ENCODE results near the gene IL17D. TPM values are rescaled to one million over a fixed set of nuclear protein-coding genes. Genes with fewer than 3 reads are reported as not detected.

The IL17D gene
- total RNA-seq, 1 donor, result 2.2 TPM

GRCh38 chr13:20709369-20709768 is 5.9 kb downstream of the IL17D start:
- peak overlapping the region; percentile 41 for H3K4me2 ChIP-seq (ENCODE audit: insufficient read depth, low read length)

GRCh38 chr13:20709782-20710181 is 6.3 kb downstream of the IL17D start:
- no peak for TF ChIP-seq CTCF (IDR thresholded peaks at IDR 0.05; ENCODE audit: extremely low read depth, low read depth, low read length)
- Histone ChIP-seq H3K27me3 (ENCODE audit: insufficient read depth, low read length) (no peaks in the 10 kb centered on the region), H3K79me2 (ENCODE audit: insufficient read depth, low read length) (no peaks in the 10 kb centered on the region), H3K4me1 (ENCODE audit: insufficient read depth, low read length) (peaks cover 39% of the 10 kb centered on the region), H3K36me3 (ENCODE audit: insufficient read depth, low read length) (no peaks in the 10 kb centered on the region), H4K20me1 (ENCODE audit: insufficient read depth, low read length) (no peaks in the 10 kb centered on the region), H3K9me3 (ENCODE audit: low read depth, low read length) (no peaks in the 10 kb centered on the region), H3K4me2 (ENCODE audit: insufficient read depth, low read length) (peak overlapping the region; percentile 41), H3K4me3 (ENCODE audit: insufficient read depth, low read length) (no peak overlapping the region), H3K27ac (ENCODE audit: low read depth, low read length) (peak overlapping the region; percentile 42), H2AFZ (ENCODE audit: low read length) (no peak overlapping the region)
- peak; percentile 67 for DNase-seq (ENCODE audit: insufficient read length, low spot score, missing footprints)

More at GRCh38 chr13:20709369-20709768, 5.9 kb downstream of the IL17D start:
- H3K27me3 ChIP-seq (ENCODE audit: insufficient read depth, low read length), result no peaks in the 10 kb centered on the region
- H2AFZ ChIP-seq (ENCODE audit: low read length), result no peak overlapping the region
- no peaks in the 10 kb centered on the region for H3K9me3 ChIP-seq (ENCODE audit: low read depth, low read length)
- TF ChIP-seq CTCF (IDR thresholded peaks at IDR 0.05; ENCODE audit: extremely low read depth, low read depth, low read length), result no peak
- H3K4me3 ChIP-seq (ENCODE audit: insufficient read depth, low read length), result no peak overlapping the region
- H3K79me2 ChIP-seq (ENCODE audit: insufficient read depth, low read length), result no peaks in the 10 kb centered on the region
- H3K4me1 ChIP-seq (ENCODE audit: insufficient read depth, low read length), result peaks cover 37% of the 10 kb centered on the region
- H3K27ac ChIP-seq (ENCODE audit: low read depth, low read length), result peak overlapping the region; percentile 42
- H4K20me1 ChIP-seq (ENCODE audit: insufficient read depth, low read length), result no peaks in the 10 kb centered on the region
- no peaks in the 10 kb centered on the region for H3K36me3 ChIP-seq (ENCODE audit: insufficient read depth, low read length)
- DNase-seq (ENCODE audit: insufficient read length, low spot score, missing footprints), result no peak

GRCh38 chr13:20711301-20712044 is 8.0 kb downstream of the IL17D start:
- Histone ChIP-seq H3K79me2 (ENCODE audit: insufficient read depth, low read length) (no peaks in the 10 kb centered on the region), H3K36me3 (ENCODE audit: insufficient read depth, low read length) (no peaks in the 10 kb centered on the region), H3K4me2 (ENCODE audit: insufficient read depth, low read length) (no peak overlapping the region), H3K9me3 (ENCODE audit: low read depth, low read length) (no peaks in the 10 kb centered on the region), H3K27me3 (ENCODE audit: insufficient read depth, low read length) (no peaks in the 10 kb centered on the region), H2AFZ (ENCODE audit: low read length) (no peak overlapping the region), H3K4me1 (ENCODE audit: insufficient read depth, low read length) (peaks cover 46% of the 10 kb centered on the region), H3K4me3 (ENCODE audit: insufficient read depth, low read length) (no peak overlapping the region), H4K20me1 (ENCODE audit: insufficient read depth, low read length) (no peaks in the 10 kb centered on the region), H3K27ac (ENCODE audit: low read depth, low read length) (no peak overlapping the region)
- TF ChIP-seq CTCF (IDR thresholded peaks at IDR 0.05; ENCODE audit: extremely low read depth, low read depth, low read length), result no peak
- no peak for DNase-seq (ENCODE audit: insufficient read length, low spot score, missing footprints)

- H3K4me3 ChIP-seq (ENCODE audit: insufficient read depth, low read length), result peak overlapping the region; percentile 69
- no peak for DNase-seq (ENCODE audit: insufficient read length, low spot score, missing footprints)
- H2AFZ ChIP-seq (ENCODE audit: low read length), result peak overlapping the region; percentile 72
- peak overlapping the region; percentile 98 for H3K4me2 ChIP-seq (ENCODE audit: insufficient read depth, low read length)
- H3K36me3 ChIP-seq (ENCODE audit: insufficient read depth, low read length), result no peaks in the 10 kb centered on the region
- no peaks in the 10 kb centered on the region for H4K20me1 ChIP-seq (ENCODE audit: insufficient read depth, low read length)
- peak overlapping the region; percentile 88 for H3K27ac ChIP-seq (ENCODE audit: low read depth, low read length)
- H3K79me2 ChIP-seq (ENCODE audit: insufficient read depth, low read length), result no peaks in the 10 kb centered on the region
- no peak for TF ChIP-seq CTCF (IDR thresholded peaks at IDR 0.05; ENCODE audit: extremely low read depth, low read depth, low read length)
- H3K27me3 ChIP-seq (ENCODE audit: insufficient read depth, low read length), result no peaks in the 10 kb centered on the region
- H3K4me1 ChIP-seq (ENCODE audit: insufficient read depth, low read length), result peaks cover 46% of the 10 kb centered on the region
- no peaks in the 10 kb centered on the region for H3K9me3 ChIP-seq (ENCODE audit: low read depth, low read length)
These were observed 9.5 kb downstream of the IL17D start for GRCh38 chr13:20713014-20713376.

Measured in osteoblast (primary cell).